Measurements from ENCODE around the gene NAALADL1. TPM values are rescaled to one million over a fixed set of nuclear protein-coding genes. Genes with fewer than 3 reads are reported as not detected.

NAALADL1 gene
- polyA plus RNA-seq (2013): 0.10 and 0.29 TPM in 2 replicates

GRCh38 chr11:65058419-65059054 is at the start of gene NAALADL1:
TSS of gene NAALADL1 (minus strand) at chr11:65058553. CDS start at chr11:65058521, 32 bp downstream.
- Histone ChIP-seq H3K79me1 (ENCODE audit: low read length) (no peaks in the 10 kb centered on the region), H3K4me2 (ENCODE audit: low read length) (no peak within 1 kb of the TSS), H2AFZ (ENCODE audit: insufficient read depth, low read length, poor library complexity) (no peak within 1 kb of the TSS), H3K27ac (ENCODE audit: low read depth, low read length) (no peak within 1 kb of the TSS), H4K8ac (ENCODE audit: low read depth, low read length) (no peak within 1 kb of the TSS), H3K9me3 (ENCODE audit: insufficient read depth, low read depth, low read length) (peaks cover 2% of the 10 kb centered on the region), H2AK5ac (ENCODE audit: low read length) (no peak within 1 kb of the TSS), H3K36me3 (ENCODE audit: control insufficient read depth in 1 of 2, insufficient read depth in 2 of 2, low read length in 2 of 2) (no peaks in the 10 kb centered on the region), H2BK12ac (ENCODE audit: low read length) (no peak within 1 kb of the TSS), H3K14ac (ENCODE audit: low read length) (no peak within 1 kb of the TSS), H3K9ac (ENCODE audit: low read length) (no peak within 1 kb of the TSS), H4K91ac (ENCODE audit: low read depth, low read length) (no peak within 1 kb of the TSS), H4K12ac (ENCODE audit: low read depth, low read length) (no peak within 1 kb of the TSS), H3K23ac (ENCODE audit: low read length) (no peak within 1 kb of the TSS), H3K27me3 (ENCODE audit: insufficient read depth, low read length) (no peaks in the 10 kb centered on the region), H3K4ac (ENCODE audit: low read depth, low read length) (no peak within 1 kb of the TSS), H3K4me1 (ENCODE audit: control insufficient read depth in 1 of 2, insufficient read depth in 2 of 2, low read length in 2 of 2) (no peaks in the 10 kb centered on the region), H2BK5ac (ENCODE audit: low read depth, low read length, poor library complexity) (no peak within 1 kb of the TSS), H3K4me3 (ENCODE audit: low read depth, low read length) (no peak within 1 kb of the TSS), H2BK120ac (ENCODE audit: insufficient read depth, low read length, poor library complexity) (no peak within 1 kb of the TSS), H3K18ac (ENCODE audit: low read length) (no peak within 1 kb of the TSS), H3K79me2 (ENCODE audit: control insufficient read depth, insufficient read depth, low read length, poor library complexity) (no peaks in the 10 kb centered on the region)
- DNase-seq: no peak
- no CpG with 5 or more reads among the region's 8 CpGs for WGBS (ENCODE audit: extremely low coverage, insufficient coverage, insufficient read length)

- peaks cover 27 to 32% of the 10 kb centered on the region in 2 experiments for H3K36me3 ChIP-seq (ENCODE audit: control insufficient read depth in 1 of 2, insufficient read depth in 2 of 2, low read length in 2 of 2)
- no peak overlapping the region for H3K18ac ChIP-seq (ENCODE audit: low read length)
- H2BK12ac ChIP-seq (ENCODE audit: low read length): no peak overlapping the region
- no peak for DNase-seq
- no peak overlapping the region for H2BK5ac ChIP-seq (ENCODE audit: low read depth, low read length, poor library complexity)
- H2AK5ac ChIP-seq (ENCODE audit: low read length): no peak overlapping the region
- H3K9me3 ChIP-seq (ENCODE audit: insufficient read depth, low read depth, low read length): no peaks in the 10 kb centered on the region
- peaks cover 7% of the 10 kb centered on the region for H3K79me2 ChIP-seq (ENCODE audit: control insufficient read depth, insufficient read depth, low read length, poor library complexity)
- no peak overlapping the region for H2AFZ ChIP-seq (ENCODE audit: insufficient read depth, low read length, poor library complexity)
- no peak overlapping the region for H4K12ac ChIP-seq (ENCODE audit: low read depth, low read length)
- H3K14ac ChIP-seq (ENCODE audit: low read length): no peak overlapping the region
- peaks cover 3 to 6% of the 10 kb centered on the region in 2 experiments for H3K4me1 ChIP-seq (ENCODE audit: control insufficient read depth in 1 of 2, insufficient read depth in 2 of 2, low read length in 2 of 2)
- no peak overlapping the region for H3K9ac ChIP-seq (ENCODE audit: low read length)
- H3K4ac ChIP-seq (ENCODE audit: low read depth, low read length): no peak overlapping the region
- no peak overlapping the region for H3K27ac ChIP-seq (ENCODE audit: low read depth, low read length)
- no CpG with 5 or more reads among the region's 52 CpGs for WGBS (ENCODE audit: extremely low coverage, insufficient coverage, insufficient read length)
- no peak overlapping the region for H4K8ac ChIP-seq (ENCODE audit: low read depth, low read length)
- peaks cover 10% of the 10 kb centered on the region for H3K79me1 ChIP-seq (ENCODE audit: low read length)
- H3K4me2 ChIP-seq (ENCODE audit: low read length): no peak overlapping the region
- H4K91ac ChIP-seq (ENCODE audit: low read depth, low read length): no peak overlapping the region
- no peak overlapping the region for H3K4me3 ChIP-seq (ENCODE audit: low read depth, low read length)
- H3K23ac ChIP-seq (ENCODE audit: low read length): no peak overlapping the region
- H2BK120ac ChIP-seq (ENCODE audit: insufficient read depth, low read length, poor library complexity): no peak overlapping the region
- H3K27me3 ChIP-seq (ENCODE audit: insufficient read depth, low read length): no peaks in the 10 kb centered on the region
Observed at GRCh38 chr11:65107751-65108468, 49.6 kb upstream of the NAALADL1 start.

- H3K18ac ChIP-seq (ENCODE audit: low read length): no peak overlapping the region
- H2BK120ac ChIP-seq (ENCODE audit: insufficient read depth, low read length, poor library complexity): no peak overlapping the region
- H3K9ac ChIP-seq (ENCODE audit: low read length): no peak overlapping the region
- peaks cover 3% of the 10 kb centered on the region for H3K79me1 ChIP-seq (ENCODE audit: low read length)
- no peak overlapping the region for H3K4me3 ChIP-seq (ENCODE audit: low read depth, low read length)
- no peak overlapping the region for H2BK12ac ChIP-seq (ENCODE audit: low read length)
- H3K4me1 ChIP-seq (ENCODE audit: control insufficient read depth in 1 of 2, insufficient read depth in 2 of 2, low read length in 2 of 2): peaks cover 3 to 5% of the 10 kb centered on the region in 2 experiments
- no peak overlapping the region for H3K4me2 ChIP-seq (ENCODE audit: low read length)
- no CpG with 5 or more reads among the region's 15 CpGs for WGBS (ENCODE audit: extremely low coverage, insufficient coverage, insufficient read length)
- no peak overlapping the region for H2BK5ac ChIP-seq (ENCODE audit: low read depth, low read length, poor library complexity)
- H3K9me3 ChIP-seq (ENCODE audit: insufficient read depth, low read depth, low read length): no peaks in the 10 kb centered on the region
- no peak overlapping the region for H3K23ac ChIP-seq (ENCODE audit: low read length)
- peaks cover 27 to 34% of the 10 kb centered on the region in 2 experiments for H3K36me3 ChIP-seq (ENCODE audit: control insufficient read depth in 1 of 2, insufficient read depth in 2 of 2, low read length in 2 of 2)
- H4K91ac ChIP-seq (ENCODE audit: low read depth, low read length): no peak overlapping the region
- no peak overlapping the region for H3K4ac ChIP-seq (ENCODE audit: low read depth, low read length)
- H3K27ac ChIP-seq (ENCODE audit: low read depth, low read length): no peak overlapping the region
- H2AK5ac ChIP-seq (ENCODE audit: low read length): no peak overlapping the region
- no peak overlapping the region for H4K8ac ChIP-seq (ENCODE audit: low read depth, low read length)
- no peak overlapping the region for H2AFZ ChIP-seq (ENCODE audit: insufficient read depth, low read length, poor library complexity)
- no peak overlapping the region for H3K14ac ChIP-seq (ENCODE audit: low read length)
- no peak overlapping the region for H4K12ac ChIP-seq (ENCODE audit: low read depth, low read length)
- no peaks in the 10 kb centered on the region for H3K79me2 ChIP-seq (ENCODE audit: control insufficient read depth, insufficient read depth, low read length, poor library complexity)
- no peak for DNase-seq
- no peaks in the 10 kb centered on the region for H3K27me3 ChIP-seq (ENCODE audit: insufficient read depth, low read length)
Observed at GRCh38 chr11:65107078-65107477, 48.7 kb upstream of the NAALADL1 start.

GRCh38 chr11:65104628-65105027 is 46.3 kb upstream of the NAALADL1 start:
- Histone ChIP-seq H3K4me1 (ENCODE audit: control insufficient read depth in 1 of 2, insufficient read depth in 2 of 2, low read length in 2 of 2) (no peaks in the 10 kb centered on the region), H3K9me3 (ENCODE audit: insufficient read depth, low read depth, low read length) (no peaks in the 10 kb centered on the region), H3K18ac (ENCODE audit: low read length) (no peak overlapping the region), H3K9ac (ENCODE audit: low read length) (no peak overlapping the region), H3K79me1 (ENCODE audit: low read length) (no peaks in the 10 kb centered on the region), H4K12ac (ENCODE audit: low read depth, low read length) (no peak overlapping the region), H3K14ac (ENCODE audit: low read length) (no peak overlapping the region), H3K27me3 (ENCODE audit: insufficient read depth, low read length) (no peaks in the 10 kb centered on the region), H2AFZ (ENCODE audit: insufficient read depth, low read length, poor library complexity) (no peak overlapping the region), H3K4me2 (ENCODE audit: low read length) (no peak overlapping the region), H3K4ac (ENCODE audit: low read depth, low read length) (no peak overlapping the region), H3K23ac (ENCODE audit: low read length) (no peak overlapping the region), H2BK120ac (ENCODE audit: insufficient read depth, low read length, poor library complexity) (no peak overlapping the region), H2BK12ac (ENCODE audit: low read length) (no peak overlapping the region), H3K36me3 (ENCODE audit: control insufficient read depth in 1 of 2, insufficient read depth in 2 of 2, low read length in 2 of 2) (peaks cover 27 to 28% of the 10 kb centered on the region in 2 experiments), H4K91ac (ENCODE audit: low read depth, low read length) (no peak overlapping the region), H2AK5ac (ENCODE audit: low read length) (no peak overlapping the region), H4K8ac (ENCODE audit: low read depth, low read length) (no peak overlapping the region), H2BK5ac (ENCODE audit: low read depth, low read length, poor library complexity) (no peak overlapping the region), H3K27ac (ENCODE audit: low read depth, low read length) (no peak overlapping the region), H3K79me2 (ENCODE audit: control insufficient read depth, insufficient read depth, low read length, poor library complexity) (no peaks in the 10 kb centered on the region), H3K4me3 (ENCODE audit: low read depth, low read length) (no peak overlapping the region)
- no peak for DNase-seq
- WGBS (ENCODE audit: extremely low coverage, insufficient coverage, insufficient read length): no CpG with 5 or more reads among the region's 4 CpGs

Measured in trophoblast cell (in vitro differentiated cells and primary cell).